Sigmoid colon (tissue), 7 donors: Measurements from ENCODE around the gene PKDCC. TPM values are rescaled to one million over a fixed set of nuclear protein-coding genes. Genes with fewer than 3 reads are reported as not detected.

Source experiments
- DNase-seq: peaks from one replicate; pipeline ENCODE4 v3.0.0-alpha.2; 2019
- H3K27ac ChIP-seq, 4 donors: fragments of 200-600 bp; sonication (generic); one replicate each; pipeline ENCODE4 v1.5.1; 2016 to 2019; ENCODE audit warnings: mild to moderate bottlenecking in 1 of 4
- H3K27me3 ChIP-seq, 3 donors: fragments of 200-600 bp; sonication (generic); one replicate each; pipeline ENCODE4 v1.5.1; 2019; ENCODE audit warnings: mild to moderate bottlenecking in 1 of 3
- H3K36me3 ChIP-seq, 4 donors: fragments of 200-600 bp; sonication (generic); one replicate each; pipeline ENCODE4 v1.5.1; 2016 to 2019
- H3K4me1 ChIP-seq, 4 donors: fragments of 200-600 bp; sonication (generic); one replicate each; pipeline ENCODE4 v1.5.1; 2017 to 2019
- H3K4me3 ChIP-seq, 4 donors: fragments of 200-600 bp; sonication (generic); one replicate each; pipeline ENCODE4 v1.5.1; 2017 to 2019; ENCODE audit warnings: mild to moderate bottlenecking in 2 of 4, moderate library complexity in 1 of 4
- H3K9me3 ChIP-seq, 4 donors: fragments of 200-600 bp in 3 of 4; sonication (generic) in 3 of 4; one replicate each; pipeline versions ENCODE4 v1.5.1 to v1.6.1; 2013 to 2019
- EP300 ChIP-seq, 4 donors: sonication (generic); formaldehyde crosslinking; IDR thresholded peaks; one replicate each; pipeline ENCODE4 v1.6.1; 2017; ENCODE audit warnings: antibody characterized with exemption in 4 of 4
- POLR2A ChIP-seq, 2 donors: fragments of 450-650 bp; IDR thresholded peaks; one replicate each; pipeline ENCODE4 v1.6.1; 2016; ENCODE audit warnings: antibody characterized with exemption in 2 of 2, mild to moderate bottlenecking in 2 of 2, moderate library complexity in 2 of 2
- POLR2AphosphoS5 ChIP-seq, 4 donors: sonication (generic); formaldehyde crosslinking; IDR thresholded peaks; one replicate each; pipeline ENCODE4 v1.6.1; 2017; ENCODE audit warnings: antibody characterized with exemption in 4 of 4
- WGBS, 2 donors: extraction: QIAGEN DNeasy Blood & Tissue Kit; methylation state at CpG; one replicate each; pipeline ENCODE4 v1.1.7; 2013; 5-methylcytosine and 5-hydroxymethylcytosine counted together
- intact Hi-C: fragments of 100-400 bp; cut with DNase I; formaldehyde crosslinking; loops from one replicate; pipeline ENCODE4 v1.15.1; 2023
- polyA plus RNA-seq, 3 donors: library from polyadenylated mRNA; stranded (reverse); fragments of 200-250 nt; gene quantifications; one replicate each; pipeline ENCODE4 v1.2.3, GENCODE V29; 2013
- total RNA-seq, 4 donors: library from RNA; depleted of rRNA; stranded (reverse); fragments of >200 nt; gene quantifications; one replicate each; pipeline ENCODE4 v1.1.0, GENCODE V29; 2016
- TF ChIP-seq, protein P1 (sequence below), 4 experiments: fragments of 450-650 bp in 3 of 4; fragments of 200-600 bp in 1 of 4; IDR thresholded peaks; one replicate each; pipeline ENCODE4 v1.5.1; 2016 to 2019; ENCODE audit warnings: antibody characterized with exemption in 4 of 4, mild to moderate bottlenecking in 3 of 4, moderate library complexity in 2 of 4
- donor health status: healthy with polysubstance abuse.
- donor health status: Bipolar disorder and iron deficiency.
- donor health status: healthy.

The PKDCC gene
- total and polyA plus RNA-seq, 7 donors: 13.9 to 106 (median 67.7) TPM

DNA sequence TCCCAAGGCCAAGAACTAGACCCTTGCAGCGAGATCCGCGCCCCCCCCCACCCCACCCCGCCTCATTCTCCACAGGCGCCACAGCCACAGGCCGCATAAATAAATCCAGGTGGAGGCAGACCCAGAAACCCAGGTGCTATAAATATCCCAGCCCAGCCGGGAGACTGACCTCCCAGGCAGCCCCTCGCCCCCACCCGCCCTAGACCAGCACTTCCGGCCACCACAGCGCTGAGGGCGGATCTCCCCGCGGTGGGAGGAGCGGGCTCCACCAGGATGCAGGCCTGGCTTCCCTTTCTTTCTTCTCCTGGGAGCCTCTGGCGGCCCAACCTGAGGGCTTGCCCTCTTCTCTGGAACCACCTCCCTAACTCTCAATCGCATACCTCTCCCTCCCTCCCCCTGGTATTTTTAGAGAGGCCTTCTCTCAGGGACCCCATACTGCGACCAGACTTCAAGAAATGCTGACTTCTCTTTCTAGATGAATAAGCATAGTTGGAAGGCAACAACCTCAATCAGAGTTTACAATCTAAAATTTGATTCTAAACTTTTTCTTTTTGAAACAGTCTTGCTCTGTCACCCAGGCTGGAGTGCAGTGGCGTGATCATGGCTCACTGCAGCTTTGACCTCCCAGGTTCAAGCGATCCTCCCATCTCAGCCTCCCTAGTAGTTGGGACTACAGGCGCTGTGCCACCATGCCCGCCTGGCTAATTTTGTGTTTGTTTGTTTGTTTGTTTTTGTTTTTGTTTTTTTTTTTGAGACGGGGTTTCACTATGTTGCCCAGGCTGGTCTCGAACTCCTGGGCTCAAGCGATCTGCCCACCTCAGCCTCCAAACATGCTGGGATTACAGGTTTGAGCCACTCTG lies 55.0 kb downstream of the PKDCC start:
- no peaks in the 10 kb centered on the region for H3K36me3 ChIP-seq
- peak overlapping the region in 3 of 4 donors; percentile 47 to 58 (median 49) for H3K4me3 ChIP-seq
- H3K4me1 ChIP-seq: peaks cover 0 to 33% (median 20%) of the 10 kb centered on the region in 4 donors
- no peaks in the 10 kb centered on the region for H3K27me3 ChIP-seq
- H3K9me3 ChIP-seq: no peaks in the 10 kb centered on the region
- peak overlapping the region; percentile 77 to 89 (median 82) for H3K27ac ChIP-seq
- 42 to 80% methylated on average over 25 of the region's 25 CpGs for WGBS, 2 donors
- intact Hi-C loops: loop anchor here (2.0 kb wide), 1 partner anchor 66 kb away; the partner anchor contains the start of gene EML4
- peak; percentile 81 for DNase-seq
- TF ChIP-seq POLR2A (IDR thresholded peaks at IDR 0.05): no peak
- TF ChIP-seq POLR2AphosphoS5 (IDR thresholded peaks at IDR 0.05): no peak
- no peak for TF ChIP-seq EP300 (IDR thresholded peaks at IDR 0.05)
- TF ChIP-seq, protein P1, sequence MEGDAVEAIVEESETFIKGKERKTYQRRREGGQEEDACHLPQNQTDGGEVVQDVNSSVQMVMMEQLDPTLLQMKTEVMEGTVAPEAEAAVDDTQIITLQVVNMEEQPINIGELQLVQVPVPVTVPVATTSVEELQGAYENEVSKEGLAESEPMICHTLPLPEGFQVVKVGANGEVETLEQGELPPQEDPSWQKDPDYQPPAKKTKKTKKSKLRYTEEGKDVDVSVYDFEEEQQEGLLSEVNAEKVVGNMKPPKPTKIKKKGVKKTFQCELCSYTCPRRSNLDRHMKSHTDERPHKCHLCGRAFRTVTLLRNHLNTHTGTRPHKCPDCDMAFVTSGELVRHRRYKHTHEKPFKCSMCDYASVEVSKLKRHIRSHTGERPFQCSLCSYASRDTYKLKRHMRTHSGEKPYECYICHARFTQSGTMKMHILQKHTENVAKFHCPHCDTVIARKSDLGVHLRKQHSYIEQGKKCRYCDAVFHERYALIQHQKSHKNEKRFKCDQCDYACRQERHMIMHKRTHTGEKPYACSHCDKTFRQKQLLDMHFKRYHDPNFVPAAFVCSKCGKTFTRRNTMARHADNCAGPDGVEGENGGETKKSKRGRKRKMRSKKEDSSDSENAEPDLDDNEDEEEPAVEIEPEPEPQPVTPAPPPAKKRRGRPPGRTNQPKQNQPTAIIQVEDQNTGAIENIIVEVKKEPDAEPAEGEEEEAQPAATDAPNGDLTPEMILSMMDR (IDR thresholded peaks at IDR 0.05): no peak

DNA sequence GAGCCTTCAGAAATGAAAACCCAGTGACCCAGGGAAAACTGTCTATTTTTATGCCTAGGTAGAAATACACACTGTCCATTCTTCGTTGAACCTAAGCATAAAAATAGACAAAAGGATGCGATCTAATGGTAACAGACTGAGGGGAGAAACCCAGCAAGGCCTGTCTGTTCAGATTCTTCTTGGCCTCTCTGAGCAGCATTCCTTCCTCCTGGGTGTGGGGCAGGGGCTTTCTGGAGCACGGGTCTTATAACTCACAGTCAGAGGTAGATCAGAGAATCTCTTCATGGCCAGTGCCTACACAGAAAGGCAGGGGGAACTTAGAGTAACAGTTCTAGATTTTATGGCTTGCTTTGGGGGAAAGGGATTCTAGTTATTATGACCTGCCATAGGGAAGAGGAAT lies 56.0 kb downstream of the PKDCC start:
- H3K36me3 ChIP-seq: no peaks in the 10 kb centered on the region
- TF ChIP-seq POLR2A (IDR thresholded peaks at IDR 0.05) (no peak), EP300 (IDR thresholded peaks at IDR 0.05) (no peak), POLR2AphosphoS5 (IDR thresholded peaks at IDR 0.05) (no peak)
- TF ChIP-seq, protein P1 (IDR thresholded peaks at IDR 0.05): no peak
- DNase-seq: no peak
- no peaks in the 10 kb centered on the region for H3K27me3 ChIP-seq
- intact Hi-C loops: loop anchor here (2.0 kb wide), 1 partner anchor 65 kb away; the partner anchor contains the start of gene EML4
- H3K4me1 ChIP-seq: peaks cover 0 to 32% (median 20%) of the 10 kb centered on the region in 4 donors
- 67 to 70% methylated on average over 3 of the region's 3 CpGs for WGBS, 2 donors
- H3K27ac ChIP-seq: peak overlapping the region in 2 of 4 donors; percentile 86 to 89
- H3K9me3 ChIP-seq: no peaks in the 10 kb centered on the region
- no peak overlapping the region for H3K4me3 ChIP-seq

DNA sequence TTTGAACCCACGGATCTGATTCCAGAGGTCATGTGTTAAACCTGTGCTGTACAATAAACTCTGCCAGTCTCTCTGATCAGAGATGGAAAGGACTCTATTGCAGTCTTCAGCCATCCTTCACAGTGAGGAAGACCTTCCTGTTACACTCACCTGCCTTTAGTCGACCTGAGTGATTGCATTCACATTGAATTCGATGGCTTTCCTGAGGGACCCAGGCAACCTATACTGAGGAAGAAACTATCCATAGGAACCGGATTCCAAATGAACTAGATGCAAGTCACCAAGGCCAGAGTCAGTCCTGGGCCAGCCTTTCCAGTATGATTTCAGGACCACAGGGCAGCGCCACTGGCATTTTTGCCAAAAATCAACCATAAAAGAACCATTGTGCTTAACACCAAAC lies 56.8 kb downstream of the PKDCC start:
- intact Hi-C loops: no loop called here
- no peak for DNase-seq
- H3K27me3 ChIP-seq: no peaks in the 10 kb centered on the region
- peaks cover 0 to 25% (median 20%) of the 10 kb centered on the region in 4 donors for H3K4me1 ChIP-seq
- WGBS, 2 donors: 82 to 83% methylated on average over 5 of the region's 5 CpGs
- H3K36me3 ChIP-seq: no peaks in the 10 kb centered on the region
- TF ChIP-seq, protein P1 (IDR thresholded peaks at IDR 0.05): no peak
- no peak for TF ChIP-seq EP300 (IDR thresholded peaks at IDR 0.05)
- no peak overlapping the region for H3K27ac ChIP-seq
- no peak overlapping the region for H3K4me3 ChIP-seq
- H3K9me3 ChIP-seq: no peaks in the 10 kb centered on the region

DNA sequence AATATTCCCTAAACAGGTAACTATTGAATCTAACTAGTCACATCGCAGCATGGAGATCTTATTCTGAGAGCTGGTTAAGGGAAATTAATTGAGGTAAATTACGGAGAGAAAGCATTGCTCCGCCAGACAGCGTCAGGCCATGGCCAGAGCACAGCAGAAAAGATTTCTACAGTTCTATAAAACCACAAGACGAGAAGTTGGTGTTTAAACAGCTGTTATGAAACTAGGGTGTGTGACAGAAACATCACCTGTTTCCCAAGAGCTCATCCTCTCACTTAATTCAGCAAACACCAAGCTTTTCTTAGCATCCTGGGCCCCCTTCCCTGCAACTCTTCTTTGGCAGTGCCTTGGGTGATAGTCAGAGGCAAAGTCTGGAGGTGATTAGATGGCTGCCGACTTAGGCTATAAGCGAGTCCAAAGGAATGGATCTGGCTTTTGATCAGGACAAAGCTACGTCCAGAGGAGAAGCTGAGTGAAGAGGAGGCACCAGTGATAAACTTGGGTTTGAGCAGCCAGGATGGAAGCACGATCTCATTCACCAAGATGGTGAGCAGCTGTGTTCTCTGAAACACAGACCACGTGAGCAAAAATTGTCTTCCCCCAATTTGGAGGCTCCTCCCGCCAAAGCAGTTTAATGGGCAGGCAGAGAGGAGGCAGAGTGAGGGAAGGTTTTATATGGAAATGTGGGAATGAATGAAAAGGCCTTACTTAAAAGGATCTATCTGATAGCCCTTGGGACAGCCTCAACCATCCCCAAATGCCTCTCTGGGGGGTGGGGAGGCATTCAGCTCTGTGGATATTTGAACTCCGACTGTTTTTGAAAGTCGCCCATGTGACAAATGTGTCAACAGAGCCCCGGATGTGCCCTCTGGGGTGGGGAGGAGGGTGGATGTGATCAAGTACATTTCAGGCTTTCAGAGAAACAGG lies 57.8 kb downstream of the PKDCC start:
- intact Hi-C loops: no loop called here
- H3K27ac ChIP-seq: peak overlapping the region in 2 of 4 donors; percentile 25 to 27

More for the DNA sequence above, 57.8 kb downstream of the PKDCC start:
- Histone ChIP-seq H3K27me3 (no peaks in the 10 kb centered on the region), H3K4me3 (no peak overlapping the region), H3K4me1 (peaks cover 0 to 30% (median 27%) of the 10 kb centered on the region in 4 donors), H3K9me3 (no peaks in the 10 kb centered on the region), H3K36me3 (no peaks in the 10 kb centered on the region)
- 38 to 50% methylated on average over 14 of the region's 14 CpGs for WGBS, 2 donors
- DNase-seq: no peak
- TF ChIP-seq POLR2AphosphoS5 (IDR thresholded peaks at IDR 0.05) (no peak), EP300 (IDR thresholded peaks at IDR 0.05) (no peak), POLR2A (IDR thresholded peaks at IDR 0.05) (no peak)
- TF ChIP-seq, protein P1 (IDR thresholded peaks at IDR 0.05): no peak
